ENCODE results near the gene TRAF4. TPM values are rescaled to one million over a fixed set of nuclear protein-coding genes. Genes with fewer than 3 reads are reported as not detected.

Gene TRAF4
- total RNA-seq, 1 experiment from 2014 or later, result 104 TPM

- no TSS peak for BruUV-seq (replicated peaks)
Measured at GRCh38 chr17:28711723-28712031, 32.1 kb upstream of the TRAF4 start, which contains the start of gene PROCA1. PROCA1 (minus strand) TSS chr17:28711888; CDS start chr17:28711660, 228 bp downstream.

GRCh38 chr17:28712032-28712704 lies 31.6 kb upstream of the TRAF4 start:
- Histone ChIP-seq H3K4me3 (ENCODE audit: low read length) (no peak overlapping the region), H3K9me2 (replicated peaks; ENCODE audit: low read length) (no peaks in the 10 kb centered on the region), H3K27me3 (ENCODE audit: low read length) (no peaks in the 10 kb centered on the region), H3K4me1 (ENCODE audit: insufficient read depth, low read length) (peaks cover 10% of the 10 kb centered on the region; the same call in 1 of the 2 replicates), H3K27ac (ENCODE audit: low read length) (no peak overlapping the region), H3K9me3 (ENCODE audit: low read length) (no peaks in the 10 kb centered on the region), H3K79me2 (ENCODE audit: low read length) (peaks cover 20% of the 10 kb centered on the region), H4K20me1 (ENCODE audit: low read length) (no peaks in the 10 kb centered on the region; the same call in 1 of the 2 replicates), H3F3A (ENCODE audit: low read length, unreplicated experiment) (no peaks in the 10 kb centered on the region), H3K36me3 (ENCODE audit: low read depth, low read length) (peaks cover 10% of the 10 kb centered on the region; the same call in 1 of the 2 replicates), H3K9ac (ENCODE audit: low read length) (no peak overlapping the region), H2AFZ (ENCODE audit: low read length) (no peak overlapping the region), H3K4me2 (ENCODE audit: low read length) (no peak overlapping the region)
- BruUV-seq (replicated peaks), result no TSS peak
- intact Hi-C loops (cut with micrococcal nuclease), result loop anchor here (10.0 kb wide), 1 partner anchor 67 kb away; the partner anchor contains the start of gene BLTP2
- no peak for DNase-seq
- ChIA-PET CTCF (no interaction called here), POLR2A (ENCODE audit: unreplicated experiment) (interaction anchor here (0.6 kb wide), 1 partner anchor 15 kb away, joined by 10 read pairs; no protein-coding TSS in a partner anchor)
- ATAC-seq, result no peak
- TF ChIP-seq EZH2phosphoT487 (IDR thresholded peaks at IDR 0.05; ENCODE audit: borderline replicate concordance, low read length) (no peak), CTCF (conservative IDR thresholded peaks at IDR 0.05; ENCODE audit: low read depth, low read length) (no peak), EZH2 (IDR thresholded peaks at IDR 0.05; ENCODE audit: low read length, unreplicated experiment) (no peak)

More at GRCh38 chr17:28711723-28712031, 32.1 kb upstream of the TRAF4 start, which contains the start of gene PROCA1:
- Histone ChIP-seq H3K79me2 (ENCODE audit: low read length) (peaks cover 15% of the 10 kb centered on the region), H3K4me2 (ENCODE audit: low read length) (peak within 1 kb of the TSS; percentile 94), H3K27me3 (ENCODE audit: low read length) (no peaks in the 10 kb centered on the region), H3K4me1 (ENCODE audit: insufficient read depth, low read length) (peaks cover 10% of the 10 kb centered on the region; the same call in 1 of the 2 replicates), H3K9me3 (ENCODE audit: low read length) (no peaks in the 10 kb centered on the region), H4K20me1 (ENCODE audit: low read length) (no peaks in the 10 kb centered on the region; the same call in 1 of the 2 replicates), H3K9ac (ENCODE audit: low read length) (peak within 1 kb of the TSS; percentile 81), H3K36me3 (ENCODE audit: low read depth, low read length) (peaks cover 10% of the 10 kb centered on the region; the same call in 1 of the 2 replicates), H3K27ac (ENCODE audit: low read length) (peak within 1 kb of the TSS; percentile 70), H3F3A (ENCODE audit: low read length, unreplicated experiment) (no peaks in the 10 kb centered on the region), H3K9me2 (replicated peaks; ENCODE audit: low read length) (no peaks in the 10 kb centered on the region), H3K4me3 (ENCODE audit: low read length) (peak within 1 kb of the TSS; percentile 74), H2AFZ (ENCODE audit: low read length) (peak within 1 kb of the TSS; percentile 85)
- ATAC-seq, result no peak
- intact Hi-C loops (cut with micrococcal nuclease), result loop anchor here (10.0 kb wide), 1 partner anchor 67 kb away; the partner anchor contains the start of gene BLTP2
- ChIA-PET CTCF (interaction anchor here (1.0 kb wide), 1 partner anchor 67 kb away, joined by 8 read pairs; the partner anchor contains the start of gene BLTP2), POLR2A (ENCODE audit: unreplicated experiment) (interaction anchor here (0.5 to 0.9 kb wide), 5 partner anchors 8 to 23 kb away, joined by 6 to 10 read pairs (median 9); partner anchors contain the start of gene RPL23A)
- TF ChIP-seq EZH2 (IDR thresholded peaks at IDR 0.05; ENCODE audit: low read length, unreplicated experiment) (no peak), CTCF (conservative IDR thresholded peaks at IDR 0.05; ENCODE audit: low read depth, low read length) (no peak), EZH2phosphoT487 (IDR thresholded peaks at IDR 0.05; ENCODE audit: borderline replicate concordance, low read length) (no peak)
- DNase-seq, result no peak

All from PC-3 (cell line).